ENCODE measurements around the gene TRIM24.

TRIM24 gene

DNA sequence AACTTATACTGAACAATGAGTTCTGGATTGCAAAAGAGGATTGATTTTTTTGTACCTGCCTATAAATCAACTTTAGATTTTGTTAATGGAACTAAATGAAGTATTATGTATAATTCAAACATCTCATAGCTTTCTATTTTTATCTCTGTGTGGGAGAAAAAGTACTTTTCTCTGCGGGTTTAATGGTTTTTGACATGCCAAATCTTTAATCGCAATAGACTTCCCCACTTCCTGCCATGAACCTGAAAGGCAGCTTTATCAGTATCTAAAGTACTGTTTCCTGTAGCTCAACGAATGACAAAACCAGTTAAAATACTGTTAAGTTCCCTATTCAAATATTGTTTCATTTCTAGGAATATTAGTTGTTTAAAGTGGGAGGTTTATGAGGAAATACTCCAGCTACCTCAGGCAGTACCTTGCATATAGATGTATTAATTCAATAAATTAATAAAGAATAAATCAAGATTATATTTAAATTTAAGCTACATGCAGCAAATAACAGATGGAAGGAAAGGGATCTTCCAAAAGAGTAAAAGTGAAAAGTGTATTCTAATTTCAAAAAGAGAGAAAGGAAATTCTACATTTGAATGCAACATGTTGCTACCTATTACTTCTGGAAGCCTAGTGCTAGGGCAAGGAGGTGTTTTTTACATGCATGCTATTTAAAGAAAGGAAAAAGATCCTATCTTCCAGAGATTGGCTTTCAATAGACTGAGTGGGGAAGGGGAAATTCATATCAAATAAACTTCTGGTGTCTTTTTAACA, 165.2 kb downstream of the TRIM24 start:
- DNase-seq (ENCODE audit: low read depth in 3 of 3) = no peak

DNA sequence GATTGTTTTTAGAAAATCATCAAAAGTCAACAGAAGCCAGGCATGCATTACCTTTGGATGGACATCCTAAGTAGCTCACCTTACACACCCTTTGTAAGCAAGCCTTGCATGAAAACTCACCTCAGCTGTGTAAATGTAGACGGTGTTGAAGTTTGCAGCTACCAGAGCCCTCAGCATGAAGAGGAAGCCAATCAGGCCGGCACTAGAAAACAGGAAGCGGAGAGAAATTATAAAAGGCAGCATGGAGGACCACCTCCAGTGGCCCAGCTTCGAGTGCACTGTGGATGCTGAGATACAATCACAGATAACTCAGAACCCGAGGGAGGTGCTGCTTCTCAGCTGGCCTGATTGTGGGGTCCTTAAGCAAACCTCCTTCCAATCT, 165.8 kb downstream of the TRIM24 start:
- DNase-seq (ENCODE audit: low read depth in 3 of 3) = no peak

DNA sequence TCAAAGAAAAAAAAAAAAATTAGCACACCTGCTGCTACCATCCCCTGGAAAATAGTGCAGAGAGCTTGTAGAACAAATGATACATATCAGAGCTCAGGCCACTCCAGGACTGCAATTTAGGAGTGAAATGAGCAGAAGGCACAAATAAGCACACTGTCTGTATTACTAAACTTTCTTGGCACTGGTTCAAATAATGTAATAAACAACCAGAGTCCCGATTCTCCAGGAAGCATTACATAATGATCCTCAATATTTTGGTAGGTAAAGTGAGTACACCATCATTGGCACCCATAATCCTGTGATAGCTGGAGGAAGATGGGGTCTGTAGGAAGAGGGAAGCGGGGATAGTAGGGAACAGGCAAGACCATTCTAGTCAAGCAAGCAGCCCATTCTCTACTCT, 166.8 kb downstream of the TRIM24 start:
- no peak for DNase-seq (ENCODE audit: low read depth in 3 of 3)

DNA sequence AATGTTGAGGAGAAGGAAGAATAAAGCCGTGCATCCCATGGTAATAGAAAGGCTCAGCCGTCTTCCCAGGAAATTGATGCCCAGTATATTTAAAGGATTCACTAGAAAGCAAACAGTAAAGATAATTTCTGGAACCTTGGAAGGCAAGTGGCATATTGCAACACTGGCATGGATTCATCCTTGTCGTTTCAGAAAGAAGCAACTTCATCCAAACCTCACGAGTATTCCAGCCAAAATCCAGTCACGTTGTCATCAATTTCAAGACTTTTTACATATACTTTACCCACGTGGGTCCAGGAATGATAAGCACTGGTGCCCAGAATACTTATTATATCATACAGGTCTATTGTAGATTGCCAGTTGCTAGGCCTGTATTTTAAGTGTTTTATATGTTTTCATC, 167.3 kb downstream of the TRIM24 start:
- DNase-seq (ENCODE audit: low read depth in 3 of 3) = no peak

DNA sequence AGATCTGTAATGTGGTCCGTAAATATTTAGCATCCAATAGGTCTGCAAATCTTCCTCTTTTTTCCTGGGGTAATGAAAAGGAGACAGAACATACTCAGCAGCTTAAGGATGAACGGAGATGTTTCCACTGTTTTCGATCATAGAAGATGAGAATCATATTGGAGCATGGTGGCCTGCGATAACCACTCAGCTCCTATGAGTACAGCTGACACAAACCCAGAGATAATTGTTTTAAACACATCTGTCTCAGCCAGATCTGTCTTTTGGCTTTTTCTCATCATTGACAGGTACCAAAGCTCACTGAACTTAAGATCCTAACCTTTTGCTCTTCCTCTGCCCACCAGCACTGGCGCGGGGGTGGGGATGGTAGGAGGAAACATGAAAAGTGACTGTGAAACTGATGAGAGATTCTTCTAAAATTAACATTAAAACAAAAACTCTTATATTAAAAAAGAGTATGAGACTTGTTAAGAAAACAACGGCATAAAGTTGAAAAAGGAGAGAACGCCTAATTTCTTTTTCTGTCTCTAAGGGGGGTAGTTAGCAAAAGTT, 170.1 kb downstream of the TRIM24 start:
- DNase-seq (ENCODE audit: low read depth in 3 of 3) = no peak

DNA sequence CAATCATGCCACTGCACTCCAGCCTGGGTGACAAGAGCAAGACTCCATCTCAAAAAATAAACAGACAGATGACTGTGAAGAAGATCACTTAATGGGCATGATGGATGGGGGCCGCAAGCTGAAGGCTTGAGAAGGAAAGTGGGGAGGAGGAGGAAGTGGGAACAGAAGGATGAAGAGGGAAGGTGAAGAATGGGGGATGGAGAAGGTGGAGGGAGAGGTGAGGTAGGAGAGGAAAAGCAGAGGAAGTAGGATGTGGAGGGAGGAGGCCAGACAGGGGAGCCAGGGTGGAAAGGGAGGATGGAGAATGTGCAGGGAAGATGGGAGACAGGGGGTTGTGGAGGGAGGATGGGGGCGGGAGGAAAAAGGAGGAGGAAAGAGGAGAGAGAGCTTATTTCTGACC, 172.3 kb downstream of the TRIM24 start:
- no peak for DNase-seq (ENCODE audit: low read depth in 3 of 3)

DNA sequence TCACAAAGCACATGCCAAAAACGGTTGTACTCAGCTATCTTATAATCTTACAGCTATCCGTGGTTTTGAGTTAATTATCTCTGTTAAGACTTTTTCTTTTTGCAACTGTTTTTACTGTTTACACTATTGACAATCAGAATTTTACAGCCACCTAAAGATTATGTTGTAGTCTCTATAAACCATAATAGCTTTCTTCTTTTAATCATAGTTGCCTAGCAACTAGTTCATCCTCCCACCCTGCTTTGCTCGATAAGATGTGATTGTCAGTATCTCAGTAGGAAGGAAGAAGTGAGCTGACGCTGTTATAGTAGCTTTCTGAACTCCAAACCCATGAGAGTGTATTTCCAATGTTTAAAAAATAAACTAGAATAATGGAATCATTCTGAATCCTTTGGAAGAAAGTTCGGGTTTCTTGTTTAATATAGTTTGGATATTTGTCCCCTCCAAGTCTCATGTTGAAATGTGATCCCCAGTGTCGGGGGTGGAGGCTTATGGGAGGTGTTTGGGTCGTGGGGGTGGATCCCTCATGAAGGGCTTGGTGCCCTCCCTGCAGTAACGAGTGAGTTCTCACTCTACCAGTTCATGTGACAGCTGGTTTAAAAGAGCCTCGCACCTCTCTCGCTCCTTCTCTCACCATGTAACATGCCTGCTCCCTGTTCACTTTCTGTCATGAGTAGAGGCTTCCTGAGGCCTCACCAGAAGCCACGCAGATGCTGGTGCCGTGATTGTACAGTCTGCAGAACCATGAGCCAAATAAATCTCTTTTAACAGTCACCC, 173.0 kb downstream of the TRIM24 start:
- DNase-seq (ENCODE audit: low read depth in 3 of 3) = no peak
